Urinary bladder (tissue), 4 donors: ENCODE measurements around the gene TRAM2. TPM values are rescaled to one million over a fixed set of nuclear protein-coding genes. Genes with fewer than 3 reads are reported as not detected.

Experiments used
- DNase-seq: peaks from one replicate; pipeline ENCODE4 v3.0.0-alpha.2; 2015; ENCODE audit errors: extremely low spot score
- H3K27ac ChIP-seq: one replicate; pipeline ENCODE4 v1.5.1; 2013; ENCODE audit warnings: low read depth, mild to moderate bottlenecking, moderate library complexity
- H3K36me3 ChIP-seq: one replicate; pipeline ENCODE4 v1.6.1; 2013; ENCODE audit warnings: mild to moderate bottlenecking, moderate library complexity; ENCODE audit not compliant: insufficient read depth
- H3K4me1 ChIP-seq: one replicate; pipeline ENCODE4 v1.6.1; 2013; ENCODE audit warnings: mild to moderate bottlenecking, moderate library complexity; ENCODE audit not compliant: insufficient read depth
- H3K4me3 ChIP-seq: one replicate; pipeline ENCODE4 v1.5.1; 2013; ENCODE audit warnings: low read depth, low read length
- WGBS: extraction: QIAGEN DNeasy Blood & Tissue Kit; methylation state at CpG from one replicate; pipeline ENCODE4 v1.1.7; 2013; 5-methylcytosine and 5-hydroxymethylcytosine counted together
- polyA plus RNA-seq: library from polyadenylated mRNA; stranded (reverse); fragments of 200-250 nt; gene quantifications from one replicate; pipeline ENCODE4 v1.2.3, GENCODE V29; 2013
- total RNA-seq: library from RNA; depleted of rRNA; stranded (reverse); fragments of >200 nt; gene quantifications from one replicate; pipeline ENCODE4 v1.2.3, GENCODE V29; 2014
- donor health status: healthy with polysubstance abuse.
- donor health status: healthy.

TRAM2 gene
- total and polyA plus RNA-seq, 2 donors = 22.9 to 25.2 TPM

DNA sequence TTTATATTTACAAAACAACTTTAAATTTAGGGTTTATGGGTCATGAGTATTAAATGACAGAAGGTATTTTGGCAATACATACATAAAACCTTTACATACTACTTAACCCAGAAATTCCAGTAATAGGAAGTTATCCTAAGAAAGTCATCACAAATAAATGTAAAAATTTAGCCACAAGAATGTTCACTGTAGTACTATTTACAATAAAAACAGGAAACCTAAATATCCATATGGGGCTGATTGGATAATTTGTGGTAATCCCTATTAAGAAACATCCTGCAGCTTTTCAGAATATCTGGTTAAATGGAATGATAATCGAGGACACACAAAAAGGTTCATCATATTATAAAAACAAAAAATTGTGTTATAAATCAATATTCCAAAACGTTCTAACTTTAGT, 44.4 kb downstream of the TRAM2 start:
- WGBS = 77% methylated on average over 2 of the region's 2 CpGs
- no peaks in the 10 kb centered on the region for H3K36me3 ChIP-seq
- no peaks in the 10 kb centered on the region for H3K4me1 ChIP-seq
- no peak overlapping the region for H3K27ac ChIP-seq
- H3K4me3 ChIP-seq = no peak overlapping the region
- no peak for DNase-seq

DNA sequence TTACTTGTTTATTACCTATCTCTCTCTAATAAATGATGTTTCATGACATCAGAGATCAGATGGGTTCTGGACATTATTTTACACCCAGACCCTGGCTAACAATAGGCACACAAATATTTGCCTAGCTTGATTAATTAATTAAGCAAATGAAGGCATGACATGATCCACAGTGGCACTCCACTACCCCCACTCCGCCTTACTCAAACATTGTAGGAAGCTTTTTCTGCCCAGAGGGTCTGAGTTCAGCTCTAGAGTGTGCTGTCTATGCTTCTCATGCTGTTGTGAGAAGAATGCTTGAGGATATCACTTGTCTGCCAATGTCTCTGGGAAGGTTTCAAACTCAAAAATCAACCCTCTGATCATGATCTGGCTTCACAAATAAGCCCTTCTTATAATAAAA, 45.0 kb downstream of the TRAM2 start:
- Histone ChIP-seq H3K4me3 (no peak overlapping the region), H3K27ac (no peak overlapping the region), H3K4me1 (no peaks in the 10 kb centered on the region), H3K36me3 (no peaks in the 10 kb centered on the region)
- DNase-seq = no peak
- 99% methylated on average over 1 of the region's 1 CpG for WGBS

DNA sequence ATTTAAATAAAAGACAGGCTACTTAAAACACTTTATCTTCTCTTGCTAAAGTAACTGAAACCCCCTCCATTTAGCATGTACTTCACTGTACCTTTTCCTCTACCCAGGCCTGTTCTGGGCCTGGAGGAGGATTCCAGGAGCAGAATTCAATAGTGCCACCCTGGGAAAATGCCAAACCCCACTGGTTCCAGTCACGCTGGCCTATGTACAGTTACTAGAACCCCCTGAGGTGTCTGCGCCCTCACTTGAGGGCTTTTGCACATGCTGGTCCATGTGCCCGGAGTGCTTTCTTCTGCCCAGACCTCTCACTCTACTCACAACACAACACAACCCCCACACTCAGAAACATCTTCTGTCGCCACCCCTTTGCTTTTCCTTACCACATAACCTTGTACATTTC, 45.5 kb downstream of the TRAM2 start:
- H3K4me3 ChIP-seq = no peak overlapping the region
- no peaks in the 10 kb centered on the region for H3K4me1 ChIP-seq
- DNase-seq = no peak
- H3K27ac ChIP-seq = no peak overlapping the region
- H3K36me3 ChIP-seq = no peaks in the 10 kb centered on the region
- 91% methylated on average over 4 of the region's 4 CpGs for WGBS

DNA sequence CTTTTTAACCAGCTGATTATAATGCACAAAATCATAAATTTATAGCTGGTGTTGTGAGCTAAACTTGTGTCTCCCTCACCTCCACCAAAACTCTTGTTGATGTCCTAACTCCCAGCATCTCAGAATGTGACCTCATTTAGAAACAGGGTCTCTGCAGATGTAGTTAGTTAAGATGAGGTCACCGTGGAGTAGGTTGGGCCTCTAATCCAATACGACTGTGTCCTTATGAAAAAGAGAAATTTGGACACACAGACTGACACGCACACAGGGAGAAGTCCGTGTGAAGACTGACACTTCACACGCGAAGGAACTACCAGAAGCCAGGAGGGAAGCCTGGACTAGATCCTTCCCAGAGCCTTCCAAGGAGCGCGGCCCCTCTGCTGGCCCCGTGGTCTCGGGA, 46.5 kb downstream of the TRAM2 start:
- Histone ChIP-seq H3K4me1 (no peaks in the 10 kb centered on the region), H3K4me3 (no peak overlapping the region), H3K27ac (no peak overlapping the region), H3K36me3 (no peaks in the 10 kb centered on the region)
- WGBS = 94% methylated on average over 10 of the region's 10 CpGs
- no peak for DNase-seq

DNA sequence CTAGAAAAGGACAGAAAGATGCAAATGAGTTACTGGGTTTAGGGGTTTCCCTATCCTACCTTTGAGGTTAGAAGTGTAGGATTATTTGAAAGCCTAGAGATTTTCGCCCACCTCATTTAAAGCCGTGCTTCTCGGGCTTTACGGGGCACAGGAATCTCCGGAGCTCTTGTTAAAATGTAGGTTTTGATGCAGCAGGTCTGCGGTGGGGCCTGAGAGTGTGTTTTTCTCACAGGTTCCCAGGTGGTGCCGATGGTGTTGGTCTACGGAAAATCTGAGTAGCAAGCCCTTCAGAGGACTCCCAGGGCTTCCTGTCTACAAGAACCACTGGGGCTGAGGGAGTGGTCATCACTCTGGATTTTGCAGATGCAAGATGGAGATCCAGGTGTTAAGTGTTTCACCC, 47.5 kb downstream of the TRAM2 start:
- no peaks in the 10 kb centered on the region for H3K36me3 ChIP-seq
- peaks cover 1% of the 10 kb centered on the region for H3K4me1 ChIP-seq
- WGBS = 93% methylated on average over 8 of the region's 8 CpGs
- DNase-seq = no peak
- no peak overlapping the region for H3K27ac ChIP-seq
- no peak overlapping the region for H3K4me3 ChIP-seq

DNA sequence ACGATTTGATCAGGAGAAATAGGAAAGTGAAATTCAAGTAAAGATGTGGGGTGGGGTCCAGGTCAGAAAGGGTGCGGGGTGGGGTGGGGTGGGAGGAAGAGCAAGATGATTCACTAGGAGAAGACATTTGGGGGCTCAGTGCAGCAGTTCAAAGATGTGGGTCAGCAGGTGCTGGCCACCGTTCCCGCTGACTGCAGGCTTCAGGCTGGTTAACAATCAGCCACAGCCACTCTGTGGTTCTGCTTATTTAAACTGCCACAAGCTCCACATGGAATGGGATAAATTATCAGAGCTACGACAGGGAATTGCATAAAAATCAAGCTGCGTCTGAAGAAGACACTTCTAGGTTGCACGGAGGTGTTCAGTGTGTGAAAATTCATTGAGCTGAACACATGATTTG, 49.4 kb downstream of the TRAM2 start:
- no peak for DNase-seq
- Histone ChIP-seq H3K4me1 (peaks cover 1% of the 10 kb centered on the region), H3K36me3 (no peaks in the 10 kb centered on the region), H3K27ac (no peak overlapping the region), H3K4me3 (no peak overlapping the region)
- WGBS = 95% methylated on average over 7 of the region's 7 CpGs

DNA sequence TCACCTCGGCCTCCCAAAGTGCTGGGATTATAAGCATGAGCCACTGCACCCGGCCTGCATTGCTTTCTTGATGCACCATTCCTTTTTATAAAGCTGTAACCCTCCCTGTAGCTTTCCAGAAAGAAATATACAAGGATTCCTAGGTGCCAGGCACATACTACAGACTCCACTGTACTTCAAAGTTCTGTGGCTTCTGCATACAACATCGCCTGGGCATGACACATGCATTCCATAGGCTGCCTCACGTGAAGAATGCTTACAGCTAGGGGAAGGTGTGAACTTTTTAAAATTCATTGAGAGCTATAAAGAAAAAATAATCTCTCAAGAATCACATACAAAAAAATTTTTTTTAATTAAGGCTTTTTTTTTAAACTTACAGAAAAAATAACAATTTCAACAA, 50.2 kb downstream of the TRAM2 start:
- no peak for DNase-seq
- WGBS = 89% methylated on average over 4 of the region's 4 CpGs
- Histone ChIP-seq H3K4me1 (peaks cover 1% of the 10 kb centered on the region), H3K36me3 (no peaks in the 10 kb centered on the region), H3K27ac (no peak overlapping the region), H3K4me3 (no peak overlapping the region)

DNA sequence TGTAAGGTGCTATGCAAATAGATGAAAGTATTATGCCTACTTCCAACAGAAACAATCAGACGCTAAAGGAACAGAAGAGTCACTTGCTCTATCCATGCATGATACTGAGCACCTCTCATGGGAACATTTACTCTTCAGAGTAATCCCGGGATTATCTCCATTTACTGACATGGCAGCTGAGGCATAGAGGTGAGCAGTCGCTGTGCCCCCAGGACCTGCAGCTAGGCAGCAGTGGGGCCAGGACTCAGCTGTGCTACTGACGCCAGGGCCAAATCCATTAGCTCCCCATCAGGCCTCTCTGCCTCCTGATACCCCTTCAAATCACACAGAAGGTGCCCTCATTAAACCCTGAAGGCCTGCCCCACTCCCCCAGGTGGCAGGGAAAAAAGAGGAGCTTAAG, 51.9 kb downstream of the TRAM2 start:
- H3K27ac ChIP-seq = no peak overlapping the region
- DNase-seq = no peak
- no peak overlapping the region for H3K4me3 ChIP-seq
- H3K4me1 ChIP-seq = peaks cover 1% of the 10 kb centered on the region
- WGBS = 89% methylated on average over 4 of the region's 4 CpGs
- no peaks in the 10 kb centered on the region for H3K36me3 ChIP-seq

DNA sequence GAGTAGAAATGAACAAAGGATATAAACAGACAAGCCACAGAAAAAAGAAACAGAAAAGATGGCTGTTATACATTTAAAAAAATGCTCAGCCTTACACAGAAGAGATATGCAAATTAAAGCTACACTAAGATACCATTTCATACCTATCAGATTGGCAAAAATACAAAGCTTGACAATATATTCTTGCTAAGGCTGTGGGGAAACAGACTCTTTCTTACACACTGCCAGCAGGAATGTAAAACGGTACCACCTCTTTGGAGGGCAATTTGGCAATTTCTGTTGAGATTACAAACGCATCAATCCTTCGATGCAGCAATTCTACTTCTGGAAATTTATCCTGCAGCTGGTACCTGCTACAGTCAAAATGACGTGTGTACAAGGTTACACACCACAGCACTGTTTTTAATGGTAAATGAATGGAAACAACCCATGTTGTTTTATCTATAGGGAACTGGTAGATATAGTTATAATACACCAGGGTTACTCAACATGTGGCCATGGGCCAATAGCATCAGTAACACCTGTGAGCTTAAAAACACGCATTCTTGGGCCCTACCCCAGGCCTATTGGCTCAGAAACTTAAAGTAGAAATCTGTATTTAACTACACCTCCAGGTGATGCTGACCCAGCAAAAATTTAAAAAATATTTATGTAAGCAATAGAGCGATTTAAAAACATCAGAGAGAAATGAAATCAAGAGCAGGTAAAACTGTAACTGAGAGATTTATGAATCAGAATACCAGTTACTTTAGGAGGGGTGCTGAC, 53.3 kb downstream of the TRAM2 start:
- no peak overlapping the region for H3K27ac ChIP-seq
- H3K36me3 ChIP-seq = no peaks in the 10 kb centered on the region
- DNase-seq = no peak
- peaks cover 1% of the 10 kb centered on the region for H3K4me1 ChIP-seq
- H3K4me3 ChIP-seq = no peak overlapping the region
- 70% methylated on average over 6 of the region's 6 CpGs for WGBS

DNA sequence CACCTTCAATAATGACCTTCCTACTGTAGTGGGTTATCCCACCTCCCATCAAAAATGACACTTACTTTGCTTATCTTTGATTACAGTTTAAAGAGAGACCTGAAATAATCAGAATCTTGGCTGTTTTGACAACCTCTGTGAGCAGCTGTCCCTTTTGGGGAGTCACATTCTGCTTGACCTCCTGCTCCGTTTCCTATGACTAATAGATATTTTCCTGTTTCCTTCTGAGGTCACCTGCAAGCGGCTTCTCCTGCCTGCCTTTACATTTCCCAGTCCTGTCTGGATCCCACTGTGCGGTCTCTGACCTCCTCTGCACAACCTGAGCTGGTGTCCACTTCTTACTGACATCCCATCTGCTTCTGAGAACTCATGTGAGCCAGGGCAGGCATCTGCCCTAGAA, 54.2 kb downstream of the TRAM2 start:
- peaks cover 1% of the 10 kb centered on the region for H3K4me1 ChIP-seq
- H3K4me3 ChIP-seq = no peak overlapping the region
- H3K36me3 ChIP-seq = no peaks in the 10 kb centered on the region
- H3K27ac ChIP-seq = no peak overlapping the region
- DNase-seq = no peak
- 67% methylated on average over 3 of the region's 3 CpGs for WGBS

DNA sequence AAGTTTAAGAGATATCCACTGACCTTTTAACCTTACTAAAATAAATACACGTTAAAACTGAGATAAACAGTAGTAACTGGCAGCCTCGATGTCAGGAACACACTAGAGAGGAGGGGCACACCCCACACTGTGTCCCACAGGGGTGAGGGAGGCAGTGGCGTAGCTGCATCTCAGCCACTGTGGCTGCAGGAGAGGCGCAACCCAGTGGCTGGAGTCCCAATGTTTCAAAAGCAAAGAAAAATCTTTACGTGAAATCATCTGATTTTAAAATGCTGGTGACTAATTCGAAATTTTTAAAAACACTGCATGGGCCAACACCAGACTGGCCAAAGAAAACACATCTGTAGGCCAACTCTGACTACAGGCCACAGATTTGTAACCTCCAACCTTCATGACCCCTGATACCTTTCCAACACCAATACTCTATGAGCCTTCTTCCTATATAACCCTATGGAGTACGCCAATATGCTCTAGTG, 54.7 kb downstream of the TRAM2 start:
- Histone ChIP-seq H3K27ac (no peak overlapping the region), H3K4me1 (peaks cover 1% of the 10 kb centered on the region), H3K4me3 (no peak overlapping the region), H3K36me3 (no peaks in the 10 kb centered on the region)
- 30% methylated on average over 7 of the region's 7 CpGs for WGBS
- DNase-seq = no peak

DNA sequence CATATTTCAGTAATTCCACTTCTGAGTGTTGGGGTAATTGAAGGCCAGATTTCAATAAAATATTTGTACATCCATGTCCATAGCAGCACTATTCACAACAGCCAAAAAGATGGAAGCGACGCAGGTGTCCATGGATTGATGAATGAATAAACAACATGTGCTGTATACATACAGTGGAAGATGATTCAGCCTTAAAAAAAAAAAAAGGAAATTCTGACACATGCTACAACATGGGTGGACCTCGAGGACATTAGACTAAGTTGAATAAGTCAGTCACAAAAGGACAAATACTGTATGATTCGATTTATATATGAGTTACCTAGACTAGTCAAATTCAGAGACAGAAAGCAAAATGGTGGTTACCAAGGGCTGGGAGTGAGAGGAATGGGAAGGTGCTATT, 57.2 kb downstream of the TRAM2 start:
- no peak for DNase-seq
- Histone ChIP-seq H3K36me3 (no peaks in the 10 kb centered on the region), H3K4me1 (peaks cover 2% of the 10 kb centered on the region), H3K27ac (no peak overlapping the region), H3K4me3 (no peak overlapping the region)
- 91% methylated on average over 4 of the region's 4 CpGs for WGBS

DNA sequence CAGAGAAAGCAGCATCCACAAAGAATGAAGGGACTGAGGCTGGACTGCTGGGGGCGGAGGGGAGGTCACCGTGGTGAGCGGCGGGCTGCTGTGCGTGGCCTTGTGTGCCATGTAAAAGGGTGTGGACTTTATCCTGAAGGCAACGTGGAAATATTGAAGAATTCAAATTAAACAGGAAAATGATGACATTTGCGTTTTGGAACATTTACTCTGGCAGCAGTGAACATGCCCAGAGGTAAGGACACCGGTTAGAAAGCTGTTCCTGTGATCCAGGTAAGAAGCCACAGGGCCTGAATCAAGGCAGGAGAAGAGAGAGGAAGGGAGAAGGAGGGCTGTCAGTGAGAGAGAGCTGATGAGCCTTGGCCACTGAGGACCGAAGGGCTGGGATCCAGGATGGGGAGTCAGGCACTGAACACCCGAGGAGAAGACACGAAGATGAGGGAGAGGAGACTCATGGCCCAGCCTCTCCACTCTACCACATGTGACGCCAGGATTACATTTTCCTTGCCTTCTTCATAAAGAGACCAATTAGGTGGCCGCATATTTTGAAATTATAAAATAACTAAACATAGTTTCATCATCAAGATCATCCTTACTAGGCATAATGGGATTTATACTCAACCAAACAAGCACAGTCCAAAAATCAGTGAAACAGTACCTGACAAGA, 58.4 kb downstream of the TRAM2 start:
- Histone ChIP-seq H3K27ac (peak overlapping the region; percentile 77), H3K4me1 (peaks cover 2% of the 10 kb centered on the region), H3K4me3 (no peak overlapping the region), H3K36me3 (no peaks in the 10 kb centered on the region)
- WGBS = 76% methylated on average over 13 of the region's 13 CpGs
- DNase-seq = no peak

DNA sequence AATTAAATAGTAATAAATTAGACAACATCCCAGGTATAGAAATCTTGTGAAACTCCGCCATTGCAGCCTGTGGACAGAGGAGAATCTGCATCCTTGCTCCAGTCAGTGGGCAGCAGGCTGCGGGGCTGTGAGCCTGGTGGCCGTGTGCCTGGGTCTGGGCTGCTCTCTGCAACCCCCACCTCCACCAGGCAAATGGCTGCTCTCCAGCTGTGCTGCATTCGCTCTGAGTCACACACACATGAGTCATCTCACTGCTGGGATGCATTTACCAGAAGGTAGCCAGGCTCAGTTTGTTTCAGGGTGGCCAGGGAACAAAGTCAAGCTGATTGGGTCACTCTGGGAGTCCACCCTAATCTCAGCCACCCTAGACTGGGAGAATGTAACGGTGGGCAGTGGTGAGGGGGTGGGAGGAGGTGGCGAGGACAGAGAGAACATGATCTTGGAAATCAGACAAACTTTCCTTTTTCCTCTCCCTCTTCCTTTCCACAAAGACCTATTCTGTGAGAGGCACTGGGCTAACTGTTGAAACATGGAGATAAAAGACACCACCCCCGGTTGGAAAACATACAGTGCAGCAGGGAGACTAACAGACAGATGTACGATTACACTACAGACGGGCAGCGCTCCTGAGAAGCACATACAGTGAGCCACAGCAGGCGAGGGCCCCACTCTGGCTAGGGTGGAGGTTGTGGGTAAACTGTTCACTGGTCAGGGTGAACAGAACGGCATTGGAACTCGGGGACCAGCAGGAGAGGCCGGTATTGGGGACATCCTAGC, 59.2 kb downstream of the TRAM2 start:
- 23% methylated on average over 14 of the region's 14 CpGs for WGBS
- H3K4me1 ChIP-seq = peaks cover 2% of the 10 kb centered on the region
- H3K4me3 ChIP-seq = no peak overlapping the region

More for the DNA sequence above, 59.2 kb downstream of the TRAM2 start:
- no peaks in the 10 kb centered on the region for H3K36me3 ChIP-seq
- peak overlapping the region; percentile 77 for H3K27ac ChIP-seq
- peak; percentile 31 for DNase-seq
